SK-MEL-5 (cell line): Measurements from ENCODE around the gene CALHM3. TPM values are rescaled to one million over a fixed set of nuclear protein-coding genes. Genes with fewer than 3 reads are reported as not detected.
"Not testable (repeated sequence)": the region's sequence is repeated elsewhere in the genome, so short reads cannot be mapped to it uniquely, and the experiment has no call there.

Experiments used
- DNase-seq: peaks from one replicate; pipeline ENCODE4 v3.0.0-alpha.2; 2016; ENCODE audit warnings: low read depth, low spot score
- in situ Hi-C: cut with HindIII; loops from 2 replicates; pipeline ENCODE4 v1.10.0; 2016; ENCODE audit warnings: low sequenced_read_pairs, high pct_unique_total_duplicates, low pct_unique_long_range_greater_than_20kb
- total RNA-seq: library from RNA; depleted of rRNA; stranded (reverse); fragments of >200 nt; shearing (Covaris generic); gene quantifications from 2 replicates; pipeline ENCODE4 v1.2.3, GENCODE V29; 2014

CALHM3 gene
- total RNA-seq, 1 experiment from 2014 or later, result not detected

GRCh38 chr10:103486635-103487409 lies 7.8 kb upstream of the CALHM3 start:
- DNase-seq, in situ Hi-C loops: not testable (repeated sequence)

- peak; percentile 79 for DNase-seq
Measured at GRCh38 chr10:103481974-103482531, 3.0 kb upstream of the CALHM3 start.

DNA sequence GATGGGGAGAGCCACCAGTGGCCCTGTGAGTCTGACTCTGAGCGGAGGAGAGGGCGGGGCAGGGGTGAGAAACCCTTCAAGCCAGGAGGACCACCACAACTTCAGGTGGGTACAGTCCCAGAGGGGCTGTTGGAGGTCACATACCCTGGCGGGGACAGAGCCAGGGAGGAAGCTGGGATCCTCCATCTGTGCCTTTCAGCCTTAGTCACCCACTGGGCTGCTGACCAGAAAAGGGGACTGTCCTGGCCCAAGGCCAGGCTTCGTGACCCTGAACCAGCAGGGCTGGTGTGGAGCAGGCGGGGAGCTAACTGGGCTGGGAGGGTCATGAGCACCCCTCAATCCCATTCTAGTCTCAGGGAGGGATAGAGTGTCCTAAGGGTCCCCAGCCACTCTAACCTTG lies 1.5 kb upstream of the CALHM3 start:
- in situ Hi-C loops, result no loop called here
- DNase-seq, result no peak

More at GRCh38 chr10:103481974-103482531, 3.0 kb upstream of the CALHM3 start:
- in situ Hi-C loops, result no loop called here

GRCh38 chr10:103478671-103479070 lies 369 bp downstream of the CALHM3 start:
- in situ Hi-C loops, result no loop called here
- DNase-seq, result no peak

DNA sequence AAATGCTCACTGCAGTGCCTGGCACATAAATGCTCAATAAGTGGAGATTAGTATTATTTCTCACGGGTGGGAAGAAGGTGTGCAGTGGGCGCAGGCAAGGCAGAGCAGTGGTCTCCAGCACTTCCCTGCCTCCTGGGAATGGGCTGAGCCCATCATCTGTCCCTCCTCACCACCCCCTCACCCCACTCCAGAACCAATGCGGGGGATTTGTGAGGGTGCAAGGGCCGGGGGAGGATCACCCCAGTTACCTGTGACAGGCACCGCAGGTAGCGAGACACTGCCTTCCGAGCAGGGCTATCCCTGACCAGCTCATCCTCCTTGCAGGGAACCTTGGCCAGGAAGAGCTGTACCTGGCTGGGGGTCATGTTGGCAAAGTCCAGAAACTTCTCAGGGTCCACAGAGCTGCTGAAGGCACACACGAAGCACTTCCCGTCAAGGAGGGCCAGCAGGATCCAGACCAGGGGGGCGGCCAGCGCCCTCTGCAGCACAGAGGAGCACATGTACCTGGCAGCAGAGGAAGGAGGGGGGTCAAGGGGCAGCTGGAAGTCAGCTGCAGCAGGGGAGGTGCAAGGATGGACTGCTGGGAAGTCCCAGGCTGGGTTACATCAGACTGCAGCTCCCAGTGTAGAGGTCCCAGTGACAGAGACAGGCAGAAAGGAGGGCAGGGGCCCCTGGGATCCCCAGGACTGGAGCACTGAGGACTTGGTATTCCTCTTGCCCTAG lies 2.8 kb downstream of the CALHM3 start:
- peak; percentile 18 for DNase-seq
- in situ Hi-C loops, result no loop called here

DNA sequence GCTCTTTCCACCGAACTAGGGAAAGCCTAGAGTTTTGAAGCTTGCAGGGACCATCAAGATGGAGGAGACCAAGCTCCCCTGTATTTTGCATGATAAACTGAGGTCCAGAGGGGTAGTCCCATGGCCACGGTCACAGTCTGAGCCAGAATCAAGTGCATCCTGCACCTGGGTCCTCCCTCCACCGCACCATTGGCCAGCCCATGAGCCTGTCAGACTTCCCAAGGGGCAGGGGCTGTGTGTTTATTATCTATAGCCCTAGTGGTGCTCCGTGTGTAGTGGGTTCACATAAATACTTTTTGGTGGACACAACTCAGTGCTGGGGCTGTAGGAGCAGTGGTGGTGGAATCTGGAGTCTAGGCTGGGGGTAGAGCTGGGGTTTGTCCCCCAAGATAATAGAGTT lies 3.6 kb downstream of the CALHM3 start:
- DNase-seq, result no peak
- in situ Hi-C loops, result no loop called here

GRCh38 chr10:103474077-103474476 lies 5.0 kb downstream of the CALHM3 start:
- in situ Hi-C loops, result no loop called here
- DNase-seq, result no peak

GRCh38 chr10:103473261-103473671 lies 5.8 kb downstream of the CALHM3 start:
- no peak for DNase-seq

GRCh38 chr10:103472005-103472404 lies 7.0 kb downstream of the CALHM3 start:
- in situ Hi-C loops, result no loop called here
- no peak for DNase-seq

More at GRCh38 chr10:103473261-103473671, 5.8 kb downstream of the CALHM3 start:
- in situ Hi-C loops, result no loop called here

- in situ Hi-C loops, result no loop called here
- DNase-seq, result no peak
Measured at GRCh38 chr10:103470761-103471653, 8.0 kb downstream of the CALHM3 start.

- no peak for DNase-seq
- in situ Hi-C loops, result no loop called here
Measured at GRCh38 chr10:103469201-103469600, 9.8 kb downstream of the CALHM3 start.

GRCh38 chr10:103467406-103467805 lies 11.6 kb downstream of the CALHM3 start:
- DNase-seq, result no peak
- in situ Hi-C loops, result no loop called here

GRCh38 chr10:103466734-103467133 lies 12.3 kb downstream of the CALHM3 start:
- in situ Hi-C loops, result no loop called here

DNA sequence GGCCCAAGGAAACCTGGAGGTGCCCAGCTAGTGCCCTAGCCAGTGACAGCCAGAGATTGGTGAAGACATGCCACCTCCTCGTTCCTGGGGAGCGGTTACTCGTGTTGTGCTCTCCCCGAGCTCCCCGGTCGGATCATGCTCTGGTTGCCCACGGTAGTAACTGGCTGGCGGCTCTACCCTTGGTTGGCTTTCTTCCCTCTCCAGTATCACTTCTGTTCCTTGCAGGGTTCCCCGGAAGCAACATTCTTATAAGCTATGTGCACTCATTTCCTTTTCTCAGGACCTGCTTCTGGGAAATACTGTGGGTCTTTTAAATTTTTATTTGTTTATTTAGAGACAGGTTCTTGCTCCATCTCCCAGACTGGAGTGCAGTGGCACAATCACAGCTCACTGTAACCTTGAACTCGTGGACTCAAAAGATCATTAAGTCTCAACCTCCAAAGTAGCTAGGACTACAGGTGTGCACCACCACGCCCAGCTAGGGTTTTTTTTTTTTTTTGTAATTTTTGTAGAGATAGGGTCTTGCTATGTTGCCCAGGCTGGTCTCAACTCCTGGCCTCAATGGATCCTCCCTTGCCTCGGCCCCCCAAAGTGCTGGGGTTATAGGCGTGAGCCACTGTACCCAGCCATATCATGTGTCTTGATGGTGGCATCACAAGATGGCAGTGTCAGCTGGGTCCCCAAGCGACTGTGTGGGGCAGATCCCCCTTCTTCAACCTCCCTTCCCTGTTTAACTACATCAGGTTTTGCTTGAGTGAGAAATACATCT lies 13.4 kb downstream of the CALHM3 start:
- DNase-seq, result no peak
- in situ Hi-C loops, result no loop called here

More at GRCh38 chr10:103466734-103467133, 12.3 kb downstream of the CALHM3 start:
- DNase-seq, result no peak

- in situ Hi-C loops, result no loop called here
- DNase-seq, result no peak
Measured at GRCh38 chr10:103463499-103463898, 15.5 kb downstream of the CALHM3 start.

- in situ Hi-C loops, result no loop called here
- no peak for DNase-seq
Measured at GRCh38 chr10:103459615-103460014, 19.4 kb downstream of the CALHM3 start.

GRCh38 chr10:103458720-103459119 lies 20.3 kb downstream of the CALHM3 start, which contains the start of gene CALHM1:
Gene CALHM1, minus strand, starts transcription at chr10:103458900. Its CDS starts 149 bp downstream, at chr10:103458751.
- DNase-seq, result no peak
- in situ Hi-C loops, result no loop called here
